Right hindlimb (tissue), 1 donor: ENCODE measurements around the gene DDX47.
"Not testable (repeated sequence)": the region's sequence is repeated elsewhere in the genome, so short reads cannot be mapped to it uniquely, and the experiment has no call there.

Experiments
- DNase-seq: peaks from one replicate; pipeline ENCODE4 v3.0.0-alpha.2; 2018

Gene DDX47

GRCh38 chr12:12798480-12798879 is 14.7 kb upstream of the DDX47 start:
- no peak for DNase-seq

GRCh38 chr12:12799163-12799920 is 13.8 kb upstream of the DDX47 start:
- no peak for DNase-seq

GRCh38 chr12:12800406-12801180 is 12.6 kb upstream of the DDX47 start:
- DNase-seq = no peak

GRCh38 chr12:12801656-12802055 is 11.5 kb upstream of the DDX47 start:
- not testable (repeated sequence) for DNase-seq

- peak; percentile 54 for DNase-seq
These were observed 10.0 kb upstream of the DDX47 start for GRCh38 chr12:12803186-12803585.

- no peak for DNase-seq
These were observed 9.1 kb upstream of the DDX47 start for GRCh38 chr12:12804011-12804410.

GRCh38 chr12:12804432-12804886 is 8.7 kb upstream of the DDX47 start:
- DNase-seq = no peak

- no peak for DNase-seq
These were observed 6.2 kb upstream of the DDX47 start for GRCh38 chr12:12806784-12807516.

GRCh38 chr12:12807517-12807903 is 5.6 kb upstream of the DDX47 start:
- DNase-seq = not testable (repeated sequence)

GRCh38 chr12:12807970-12808702 is 5.0 kb upstream of the DDX47 start:
- DNase-seq = peak; percentile 51

GRCh38 chr12:12810553-12811021 is 2.6 kb upstream of the DDX47 start:
- DNase-seq = no peak

- DNase-seq = no peak
These were observed 1.8 kb upstream of the DDX47 start for GRCh38 chr12:12811343-12811742.

GRCh38 chr12:12812174-12812573 is 972 bp upstream of the DDX47 start:
- no peak for DNase-seq

GRCh38 chr12:12812618-12813119 is 477 bp upstream of the DDX47 start:
- DNase-seq = no peak

- DNase-seq = no peak
These were observed 4.5 kb downstream of the DDX47 start for GRCh38 chr12:12817616-12818015.

GRCh38 chr12:12818701-12819100 is 5.6 kb downstream of the DDX47 start:
- DNase-seq = no peak

- DNase-seq = no peak
These were observed 6.1 kb downstream of the DDX47 start for GRCh38 chr12:12819221-12819620.

- no peak for DNase-seq
These were observed 6.7 kb downstream of the DDX47 start for GRCh38 chr12:12819752-12820311.

- not testable (repeated sequence) for DNase-seq
These were observed 7.2 kb downstream of the DDX47 start for GRCh38 chr12:12820376-12820775.

- no peak for DNase-seq
These were observed 8.8 kb downstream of the DDX47 start for GRCh38 chr12:12821975-12822374.

GRCh38 chr12:12822886-12823285 is 9.7 kb downstream of the DDX47 start:
- DNase-seq = no peak

GRCh38 chr12:12823300-12823699 is 10.2 kb downstream of the DDX47 start:
- no peak for DNase-seq
